GM12892 (cell line): ENCODE data around the gene FCRL3. TPM values are rescaled to one million over a fixed set of nuclear protein-coding genes. Genes with fewer than 3 reads are reported as not detected.
"Not testable (repeated sequence)": the region's sequence is repeated elsewhere in the genome, so short reads cannot be mapped to it uniquely, and the experiment has no call there.

Experiments used
- DNase-seq: peaks from one replicate; pipeline ENCODE4 v3.0.0; 2011; ENCODE audit not compliant: insufficient read length
- FAIRE-seq: peaks from 2 replicates; lab custom pipeline; 2011; peaks lifted over from hg19 to GRCh38; lab: Jason Lieb, UNC
- POLR2A ChIP-seq: IDR thresholded peaks from 2 replicates; pipeline ENCODE4 v1.6.1; 2011; ENCODE audit warnings: low read depth, low read length, control low read depth
- POLR2AphosphoS5 ChIP-seq: IDR thresholded peaks from 2 replicates; pipeline ENCODE4 v1.6.1; 2011; ENCODE audit warnings: low read depth, low read length, control low read depth
- TAF1 ChIP-seq: IDR thresholded peaks from 2 replicates; pipeline ENCODE4 v1.6.1; 2011; ENCODE audit warnings: low read depth, mild to moderate bottlenecking, control low read depth, low read length, borderline replicate concordance
- polyA plus RNA-seq: library from polyadenylated mRNA; unstranded; fragments of >200 nt; gene quantifications from one replicate; pipeline ENCODE4 v1.2.1, GENCODE V29; 2012; ENCODE audit warnings: missing spikeins, inconsistent platforms; ENCODE audit not compliant: missing spikeins

Gene FCRL3
- polyA plus RNA-seq = 0.21 TPM

DNA sequence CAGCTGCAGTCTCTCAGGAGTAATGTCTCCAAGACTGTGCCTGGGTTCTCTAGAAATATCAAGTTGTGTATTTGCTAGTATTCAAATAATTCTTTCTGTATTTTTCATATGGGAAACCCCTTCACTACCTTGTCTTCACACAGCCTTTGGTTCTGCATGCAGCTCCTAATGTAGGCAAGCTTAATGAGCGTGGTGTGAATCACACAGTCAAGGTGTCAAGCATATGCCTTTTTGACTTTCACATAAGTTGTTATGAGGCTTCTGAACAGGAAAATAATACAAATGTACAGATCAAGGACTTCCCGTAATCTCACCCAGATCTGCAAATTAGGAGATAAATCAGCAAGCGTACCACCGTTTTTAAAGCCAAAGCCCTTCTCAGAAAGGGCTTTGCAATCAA, at the start of gene FCRL3:
FCRL3 (minus strand) TSS at position 38 of the 400 bp plus-strand sequence. CDS start 280 bp downstream, outside the sequence.
- TF ChIP-seq POLR2A (no peak), TAF1 (no peak), POLR2AphosphoS5 (no peak)
- DNase-seq (no peak), FAIRE-seq (no peak)

DNA sequence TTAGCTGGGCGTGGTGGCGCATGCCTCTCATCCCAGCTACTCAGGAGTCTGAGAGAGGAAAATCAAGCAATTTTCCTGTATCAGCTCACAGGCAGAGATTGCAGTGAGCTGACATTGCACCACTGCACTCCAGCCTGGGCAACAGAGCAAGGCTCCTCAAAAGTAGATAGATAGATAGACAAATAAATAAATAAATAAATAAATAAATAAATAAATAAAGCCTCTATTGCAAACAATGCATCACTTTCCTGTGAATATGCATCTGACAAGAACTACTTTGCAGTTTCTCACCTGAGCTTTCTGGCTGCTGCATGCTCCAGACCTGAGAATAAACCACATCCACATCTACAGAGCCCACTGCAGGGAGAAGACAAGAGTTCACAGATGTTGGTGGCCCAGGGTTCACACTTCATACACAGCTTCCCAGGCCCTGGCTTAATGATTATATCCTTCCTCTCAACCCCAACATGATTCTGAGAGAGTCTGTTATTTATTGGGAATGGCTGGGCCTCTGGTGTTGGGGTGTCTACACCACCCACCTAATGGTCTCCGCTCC, 47.8 kb upstream of the FCRL3 start:
- no peak for DNase-seq
- TF ChIP-seq POLR2AphosphoS5 = no peak
- no peak for TF ChIP-seq POLR2A
- TF ChIP-seq TAF1 = no peak
- FAIRE-seq = no peak

- TF ChIP-seq POLR2A = no peak
- DNase-seq (no peak), FAIRE-seq (no peak)
These were observed 38.8 kb upstream of the FCRL3 start for GRCh38 chr1:157739229-157739901.

GRCh38 chr1:157735991-157736390, 35.4 kb upstream of the FCRL3 start:
- DNase-seq, FAIRE-seq: not testable (repeated sequence)

DNA sequence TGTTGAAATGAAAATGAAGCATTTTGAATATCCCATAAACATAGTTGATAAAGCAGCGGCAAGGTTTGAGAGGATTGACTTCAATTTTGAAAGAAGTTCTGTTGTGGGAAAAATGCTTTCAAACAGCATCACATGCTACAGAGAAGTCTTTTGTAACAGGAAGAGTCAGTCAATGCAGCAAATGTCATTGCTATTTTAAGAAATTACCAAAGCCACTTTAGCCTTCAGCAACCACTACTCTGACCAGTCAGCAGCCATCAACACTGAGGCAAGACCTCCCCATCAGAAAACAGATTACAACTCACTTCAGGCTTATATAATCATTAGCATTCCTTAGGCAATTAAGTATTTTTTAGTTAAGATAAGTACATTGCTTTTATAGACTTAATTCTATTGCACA, 33.8 kb upstream of the FCRL3 start:
- DNase-seq = no peak
- TF ChIP-seq POLR2AphosphoS5 (no peak), TAF1 (no peak), POLR2A (no peak)
- FAIRE-seq = peak; percentile 42

DNA sequence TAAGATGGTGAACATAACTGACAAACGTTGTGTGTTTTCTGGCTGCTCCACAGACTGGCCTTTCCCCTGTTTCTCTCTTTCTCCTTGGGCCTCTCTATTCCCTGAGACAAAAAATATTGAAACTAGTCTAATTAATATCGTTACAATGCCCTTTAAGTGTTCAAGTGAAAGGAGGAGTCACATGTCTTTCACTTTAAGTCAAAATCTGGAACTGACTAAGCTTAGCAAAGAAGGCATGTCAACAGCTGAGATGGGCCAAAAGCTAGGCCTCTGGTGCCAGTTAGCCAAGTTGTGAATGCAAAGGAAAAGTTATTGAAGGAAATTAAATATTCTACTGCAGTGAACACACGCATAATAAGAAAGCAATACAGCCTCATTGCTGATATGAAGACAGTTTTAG, 32.2 kb upstream of the FCRL3 start:
- FAIRE-seq (no peak), DNase-seq (no peak)
- no peak for TF ChIP-seq TAF1
- TF ChIP-seq POLR2AphosphoS5 = no peak
- TF ChIP-seq POLR2A = no peak

DNA sequence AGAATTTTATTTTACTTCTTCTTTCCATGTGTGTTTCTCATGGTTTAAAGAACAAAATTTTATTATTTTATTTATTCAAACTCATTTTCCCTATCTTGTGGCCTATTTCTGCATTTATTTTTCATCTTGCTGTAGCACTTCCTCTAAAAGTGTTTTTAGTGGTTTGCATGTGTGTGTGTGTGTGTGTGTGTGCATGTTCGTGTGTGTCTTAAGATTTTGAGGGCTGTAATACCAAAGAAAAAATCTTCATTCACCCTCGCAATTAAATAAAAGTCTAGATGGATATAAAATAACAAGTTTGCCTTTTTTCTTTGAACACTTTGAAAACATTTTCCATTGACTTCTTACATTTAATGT, 24.6 kb upstream of the FCRL3 start:
- no peak for FAIRE-seq

GRCh38 chr1:157724537-157725220, 24.1 kb upstream of the FCRL3 start:
- no peak for DNase-seq
- peak; percentile 27 for FAIRE-seq
- TF ChIP-seq POLR2AphosphoS5 (no peak), POLR2A (no peak), TAF1 (no peak)

More for the DNA sequence above, 24.6 kb upstream of the FCRL3 start:
- TF ChIP-seq POLR2A = no peak
- TF ChIP-seq POLR2AphosphoS5 = no peak
- DNase-seq = no peak

DNA sequence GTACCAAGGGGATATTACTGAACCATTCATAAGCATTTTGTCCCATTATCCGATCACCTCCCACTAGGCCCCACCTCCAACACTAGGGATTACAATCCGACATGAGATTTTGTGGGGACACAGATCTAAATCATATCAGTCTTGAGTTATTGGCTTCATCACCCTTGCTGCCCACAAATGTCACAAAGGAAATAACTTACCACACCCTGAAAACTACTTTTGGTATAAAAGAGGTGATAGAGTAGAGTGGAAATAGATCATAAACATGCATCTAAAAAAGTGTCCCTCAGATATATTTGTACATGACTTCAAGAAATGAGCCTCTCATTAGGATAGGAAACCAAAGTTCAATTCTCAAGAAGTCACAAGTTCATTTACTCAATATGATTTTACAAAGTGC, 22.6 kb upstream of the FCRL3 start:
- DNase-seq (no peak), FAIRE-seq (no peak)
- TF ChIP-seq TAF1 (no peak), POLR2AphosphoS5 (no peak), POLR2A (no peak)

GRCh38 chr1:157721985-157722384, 21.4 kb upstream of the FCRL3 start:
- TF ChIP-seq POLR2A (no peak), TAF1 (no peak), POLR2AphosphoS5 (no peak)
- DNase-seq = no peak
- FAIRE-seq = no peak

DNA sequence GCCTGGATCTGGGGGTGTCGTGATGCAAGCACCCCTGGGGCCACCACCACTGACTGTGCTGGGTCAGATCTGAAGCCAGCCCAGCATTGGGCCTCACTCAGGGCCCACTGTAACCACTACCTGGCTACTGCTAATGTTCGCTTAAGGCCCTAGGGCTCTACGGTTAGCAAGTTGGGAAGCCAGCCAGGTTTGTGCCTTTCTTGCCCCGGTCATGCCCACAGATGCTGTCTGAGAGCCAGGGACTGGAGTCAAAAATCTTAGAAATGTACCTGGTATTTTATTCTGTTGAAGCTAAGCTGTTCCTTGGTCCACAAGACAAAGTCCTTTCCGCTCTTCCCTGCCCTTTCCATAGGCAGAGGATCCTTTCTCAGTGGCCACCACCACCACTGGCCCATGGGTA, 15.2 kb upstream of the FCRL3 start:
- no peak for FAIRE-seq
- TF ChIP-seq POLR2AphosphoS5 (no peak), POLR2A (no peak), TAF1 (no peak)

DNA sequence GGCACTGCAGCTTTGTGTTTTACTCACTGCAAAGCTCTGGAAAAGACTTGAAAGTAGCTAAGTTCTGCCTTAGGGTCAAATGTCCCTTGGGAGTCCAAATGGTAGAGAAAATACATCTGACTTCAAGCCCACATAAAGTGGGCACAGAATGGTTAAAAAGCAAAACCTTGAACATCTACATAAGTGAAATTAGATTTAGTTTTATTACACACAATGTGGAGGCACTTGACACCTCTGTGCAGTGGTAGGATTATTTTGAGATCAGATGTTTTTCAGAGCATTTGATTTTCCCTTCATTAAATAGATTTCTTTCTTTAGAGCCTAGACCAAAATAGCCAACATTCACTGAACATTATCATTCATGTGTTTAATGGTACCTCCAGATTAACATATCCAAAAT, 11.2 kb upstream of the FCRL3 start:
- DNase-seq (no peak), FAIRE-seq (no peak)
- TF ChIP-seq TAF1 (no peak), POLR2A (no peak), POLR2AphosphoS5 (no peak)

More for the DNA sequence above, 15.2 kb upstream of the FCRL3 start:
- no peak for DNase-seq

DNA sequence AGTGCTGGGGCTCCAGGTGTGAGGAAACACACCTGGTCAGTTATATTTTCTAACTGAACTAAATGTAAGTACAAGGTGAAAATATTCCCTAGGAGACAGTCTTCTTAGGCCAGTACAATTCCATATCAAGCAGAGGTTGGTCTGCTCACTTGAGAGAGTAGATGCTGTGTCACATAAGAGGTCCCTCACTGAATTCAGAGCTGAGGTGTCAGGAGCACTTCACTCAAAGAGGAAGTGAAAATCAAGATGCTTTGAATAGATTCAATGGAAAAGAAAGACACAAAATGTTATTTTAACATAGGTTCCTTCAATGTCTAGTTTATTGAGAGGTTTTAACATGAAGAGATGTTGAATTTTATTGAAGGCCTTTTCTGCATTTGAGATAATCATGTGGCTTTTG, 4.3 kb upstream of the FCRL3 start:
- no peak for DNase-seq
- no peak for FAIRE-seq
- TF ChIP-seq TAF1 (no peak), POLR2AphosphoS5 (no peak), POLR2A (no peak)
